HG03571 (cell line): ENCODE data around the gene BRAT1.

Experiments used
- ATAC-seq: cut with Tn5 transposase; IDR thresholded peaks from one replicate; pipeline ENCODE4 v1.9.1; 2021; ENCODE audit not compliant: unreplicated experiment

BRAT1 gene

GRCh38 chr7:2525658-2526630, 29.4 kb downstream of the BRAT1 start:
- ATAC-seq: no peak

- no peak for ATAC-seq
Measured at GRCh38 chr7:2524808-2525657, 30.3 kb downstream of the BRAT1 start.

DNA sequence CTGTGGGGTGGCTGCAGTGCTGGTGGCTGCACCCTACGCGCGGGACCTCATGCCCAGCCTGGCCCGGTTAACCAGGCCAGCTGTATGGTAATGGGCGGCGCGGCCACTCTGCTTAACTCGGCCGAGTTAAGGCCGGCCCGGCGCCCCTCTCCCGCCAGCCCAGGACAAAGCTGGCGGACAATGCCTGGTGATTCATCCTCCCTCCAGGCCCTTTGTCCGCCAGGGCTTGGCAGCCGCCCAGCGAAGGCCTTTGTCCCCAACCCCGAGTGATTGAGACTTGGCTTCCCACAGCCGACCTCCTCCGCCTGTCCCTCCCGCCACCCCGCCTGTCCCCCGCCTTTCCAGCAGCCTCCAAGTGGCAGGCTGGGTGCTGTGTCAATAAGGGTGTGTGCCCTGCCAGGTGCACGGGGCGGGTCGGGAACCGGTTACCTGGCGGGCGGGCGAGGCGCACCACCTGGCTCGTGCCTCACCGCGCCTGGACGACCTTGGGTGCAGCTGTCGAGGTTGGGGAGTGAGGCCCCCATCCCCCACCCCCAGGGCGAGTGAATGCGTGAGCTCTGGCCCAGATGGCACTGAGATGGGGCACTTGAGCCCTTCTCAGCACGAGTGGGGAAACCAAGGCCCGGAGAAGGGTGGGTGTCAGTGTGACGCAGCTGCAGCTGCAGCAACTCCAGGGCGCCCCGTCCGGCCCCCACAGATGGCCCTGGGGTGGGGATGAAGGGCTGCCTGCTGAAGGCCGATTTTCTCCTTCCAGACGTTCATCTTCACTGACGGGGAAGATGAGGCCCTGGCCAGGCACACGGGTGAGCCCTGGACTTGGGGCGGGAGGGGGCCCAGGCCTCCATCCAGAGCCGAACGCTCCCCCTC, 31.1 kb downstream of the BRAT1 start:
- no peak for ATAC-seq

DNA sequence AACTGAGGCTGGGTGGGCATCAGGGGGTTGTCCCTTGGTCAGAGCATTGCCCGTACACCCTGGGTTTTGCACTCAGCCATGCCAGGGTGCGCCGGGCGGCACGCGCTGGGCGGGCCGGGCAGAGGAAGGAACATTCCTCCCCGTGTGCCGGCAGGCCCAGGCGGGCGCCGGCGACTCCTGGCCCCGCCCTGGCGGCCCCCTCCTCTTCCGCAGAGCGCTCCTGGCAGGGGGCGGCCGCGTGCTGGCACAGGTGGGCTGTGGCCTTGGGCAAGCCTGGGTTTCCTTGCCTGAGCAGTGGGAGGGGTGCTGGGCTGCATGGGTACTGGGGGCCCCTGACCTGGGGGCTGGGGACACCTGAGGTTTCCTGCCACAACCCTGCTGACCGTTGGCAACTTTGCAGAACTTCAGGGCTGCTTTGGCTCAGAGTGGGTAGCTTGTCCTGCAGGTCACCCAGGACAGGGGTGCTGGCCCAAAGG, 31.8 kb downstream of the BRAT1 start:
- no peak for ATAC-seq

- no peak for ATAC-seq
Measured at GRCh38 chr7:2522780-2523433, 32.4 kb downstream of the BRAT1 start.

DNA sequence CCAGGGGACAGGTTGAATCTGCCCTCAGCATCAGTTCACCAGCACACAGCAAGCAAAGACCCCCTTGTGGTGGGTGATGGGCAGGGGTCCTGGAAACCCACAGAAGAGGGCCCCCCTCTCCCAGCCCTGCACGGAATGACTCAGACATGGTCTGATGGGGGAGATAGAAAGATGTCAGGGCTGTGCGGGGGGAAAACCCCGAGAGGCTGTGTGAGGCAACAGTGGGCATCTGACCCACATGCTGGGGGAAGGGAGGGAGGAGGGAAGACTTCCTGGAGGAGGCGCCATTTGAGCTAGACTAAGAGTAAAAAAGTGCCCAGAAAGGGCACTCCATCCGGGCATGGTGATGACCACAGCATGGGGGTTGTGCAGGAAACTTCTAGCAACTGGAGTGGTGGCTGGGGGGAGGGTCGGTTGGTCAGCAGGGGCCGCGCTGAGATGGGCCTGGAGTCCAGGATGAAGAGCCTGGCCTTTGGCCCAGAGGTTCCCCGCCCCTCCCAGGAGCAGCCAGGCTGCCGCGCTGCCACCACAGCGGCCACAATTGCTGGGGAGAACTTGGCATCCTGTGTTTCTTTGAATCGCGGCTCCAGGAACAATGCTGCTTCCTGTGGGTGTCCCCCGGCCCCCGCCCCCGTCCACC, 33.3 kb downstream of the BRAT1 start:
- ATAC-seq: no peak

DNA sequence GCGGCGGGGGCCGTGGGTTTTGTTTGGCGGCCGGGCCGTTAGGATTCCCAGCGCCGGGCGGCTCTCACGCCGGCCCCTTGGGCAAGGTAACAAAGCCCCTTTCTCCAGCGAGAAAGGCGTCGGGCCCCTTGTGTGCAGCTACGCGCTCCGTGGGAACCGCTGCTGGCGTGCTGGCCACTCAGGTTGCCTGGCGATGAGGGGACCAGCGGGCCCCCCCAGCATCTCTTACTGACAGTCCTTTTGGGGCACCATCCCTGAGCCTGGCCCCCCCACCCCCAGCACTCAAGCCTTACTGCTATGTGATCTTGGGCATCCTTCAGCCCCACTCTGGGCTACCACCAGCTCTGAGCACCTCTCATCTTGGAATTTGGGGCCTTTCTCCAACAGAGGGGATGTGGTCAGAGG, 34.0 kb downstream of the BRAT1 start:
- ATAC-seq: no peak

DNA sequence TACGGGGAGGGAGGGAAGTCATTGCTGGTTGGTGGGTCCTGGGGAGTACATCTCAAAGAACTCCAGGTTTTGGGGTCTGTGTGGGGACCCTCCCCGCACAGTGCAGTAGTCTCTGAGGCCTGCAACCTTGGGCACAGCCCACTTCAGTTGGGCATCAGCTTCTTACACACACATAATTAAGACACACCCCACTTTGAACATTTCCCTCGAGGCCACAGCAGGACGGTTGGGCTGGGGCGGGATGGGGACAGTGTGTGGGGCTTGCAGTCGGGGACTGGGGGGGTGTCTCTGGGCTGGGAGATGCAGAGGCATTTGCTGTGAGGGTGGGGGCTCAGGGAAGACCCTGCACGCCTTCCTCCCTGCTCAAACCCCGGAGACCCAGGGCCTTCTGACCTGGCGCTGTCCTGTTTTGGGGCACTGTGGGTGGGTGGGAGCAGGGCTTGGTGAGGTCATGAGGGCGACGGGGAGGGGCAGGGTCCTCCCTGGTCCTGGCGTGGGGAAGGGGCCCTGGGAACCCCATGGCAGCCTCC, 34.5 kb downstream of the BRAT1 start:
- no peak for ATAC-seq

- ATAC-seq: no peak
Measured at GRCh38 chr7:2520131-2520760, 35.1 kb downstream of the BRAT1 start.

DNA sequence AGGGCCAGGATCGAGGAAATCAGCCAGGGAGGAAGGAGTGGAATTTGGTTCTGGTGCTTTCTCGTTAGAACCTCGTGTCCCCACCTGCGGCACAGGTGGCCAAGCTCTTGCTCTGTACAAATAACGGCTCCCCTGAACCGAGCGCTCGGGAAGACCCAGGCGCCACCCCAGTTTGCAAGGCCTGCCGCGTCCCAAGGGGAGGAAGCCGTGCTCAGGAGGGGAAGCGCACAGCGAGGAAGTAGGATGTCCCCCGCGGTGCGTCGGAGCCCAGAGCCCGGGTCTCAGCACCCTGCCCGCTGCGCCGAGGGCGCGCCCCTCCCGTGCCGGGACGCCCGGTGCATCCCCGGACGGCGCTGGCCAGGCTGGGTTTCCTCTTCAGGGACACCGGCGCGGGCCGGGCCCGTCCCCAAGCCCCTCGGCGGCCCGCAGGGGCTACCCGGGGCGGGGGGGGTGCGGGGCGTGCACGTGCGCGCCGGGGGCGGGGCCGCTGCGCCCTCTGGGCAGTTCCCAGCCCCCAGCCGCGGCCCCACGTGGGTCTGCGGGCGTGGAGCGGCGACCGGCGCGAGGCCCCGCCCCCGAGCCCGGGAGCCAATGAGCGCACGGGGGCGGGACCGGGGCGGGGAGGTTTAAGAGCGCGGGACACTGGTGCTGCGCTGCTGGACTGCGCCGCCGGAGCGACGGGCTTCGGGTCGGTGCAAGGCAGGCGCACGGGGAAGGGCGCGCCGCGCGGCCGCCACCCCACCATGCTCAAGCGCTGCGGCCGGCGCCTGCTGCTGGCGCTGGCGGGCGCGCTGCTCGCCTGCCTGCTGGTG, 36.0 kb downstream of the BRAT1 start, which contains the start of gene LFNG:
TSS of gene LFNG (plus strand) at position 656 of the 812 bp plus-strand sequence. CDS start at position 744, 88 bp downstream.
- ATAC-seq: peak; percentile 81

- no peak for ATAC-seq
Measured at GRCh38 chr7:2518737-2519118, 36.6 kb downstream of the BRAT1 start.

DNA sequence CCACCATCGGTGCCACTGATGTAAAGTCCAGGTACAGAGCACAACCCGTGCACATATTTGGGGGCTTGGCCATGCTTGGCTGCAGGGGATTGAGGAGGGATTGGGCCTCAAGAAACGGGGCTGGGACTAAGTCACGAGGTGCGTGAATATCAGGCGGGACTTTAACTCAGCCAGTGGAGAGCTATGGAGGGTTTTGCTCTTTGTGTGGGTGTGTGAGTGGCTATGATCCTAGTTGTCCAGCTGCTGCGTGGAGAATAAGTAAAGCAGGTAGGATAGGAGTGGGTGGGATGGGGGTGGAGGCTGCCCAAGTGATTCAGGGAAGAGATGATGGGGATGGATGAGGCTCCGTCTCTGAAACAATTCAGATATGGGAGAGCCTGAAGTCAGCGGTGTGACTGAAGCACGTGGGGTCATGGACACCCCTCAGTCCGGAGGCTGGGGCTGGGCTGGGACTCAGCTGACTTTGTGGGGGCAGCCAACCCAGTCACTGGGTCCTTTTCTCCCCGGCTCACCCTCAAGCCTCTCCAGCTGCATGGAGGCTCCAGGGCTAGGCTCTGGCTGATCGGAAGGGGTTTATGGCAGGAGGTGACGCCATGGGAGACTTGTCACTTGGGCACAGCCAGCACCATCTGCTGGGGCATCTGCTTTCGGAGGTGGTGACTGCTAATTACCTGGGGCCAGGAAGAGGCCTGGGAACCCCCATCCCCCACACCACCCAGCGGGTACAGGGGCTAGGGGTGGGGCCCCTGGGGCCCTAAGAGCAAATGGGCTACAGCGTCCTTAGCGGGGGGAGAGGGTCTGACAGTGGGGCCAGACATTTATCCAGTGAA, 37.4 kb downstream of the BRAT1 start:
- no peak for ATAC-seq

DNA sequence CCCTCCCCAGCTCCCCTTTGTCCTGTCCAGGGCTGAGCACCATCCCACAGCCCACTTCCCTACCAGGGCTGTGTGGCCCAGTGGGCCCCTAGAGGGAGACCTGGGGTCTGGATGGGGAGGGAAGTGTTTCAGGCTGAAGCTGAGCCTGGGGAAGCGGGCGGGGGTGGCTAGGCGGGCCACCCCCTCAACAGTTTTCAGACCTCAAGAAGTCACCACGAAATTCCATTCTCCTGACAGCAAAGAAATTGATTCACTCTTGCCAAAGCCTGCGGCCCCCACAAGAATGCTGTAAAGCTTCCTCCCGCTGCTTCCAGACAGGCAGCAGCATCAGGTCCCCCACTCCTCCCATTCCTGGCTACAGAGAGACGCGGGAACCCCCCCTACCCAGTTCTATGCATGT, 38.3 kb downstream of the BRAT1 start:
- ATAC-seq: no peak

- ATAC-seq: no peak
Measured at GRCh38 chr7:2516194-2516555, 39.1 kb downstream of the BRAT1 start.

- ATAC-seq: no peak
Measured at GRCh38 chr7:2515424-2516193, 39.7 kb downstream of the BRAT1 start.
